OCI-LY3 (cell line): ENCODE results near the gene CRTC3.

ENCODE experiments used
- H2AFZ ChIP-seq: fragments of 200-600, 300-600 bp; shearing (Covaris generic); 2 replicates; pipeline ENCODE4 v1.6.0; 2014; ENCODE audit warnings: antibody characterized with exemption, low read depth, low read length
- H3K27ac ChIP-seq: fragments of 200-600, 300-600 bp; sonication (generic); 2 replicates; pipeline ENCODE4 v1.5.1; 2014; ENCODE audit warnings: mild to moderate bottlenecking, low read length, moderate library complexity, mixed read lengths
- H3K27me3 ChIP-seq: fragments of 200-600, 300-600 bp; sonication (generic); 2 replicates; pipeline ENCODE4 v1.6.1; 2014; ENCODE audit warnings: low read depth, low read length, mixed read lengths
- H3K36me3 ChIP-seq: fragments of 200-600, 300-600 bp; sonication (generic); replicated peaks from 2 replicates; pipeline ENCODE3; 2014; ENCODE audit warnings: low read depth, low read length, mixed read lengths
- H3K4me1 ChIP-seq: fragments of 300-600, 200-600 bp; sonication (generic); 2 replicates; pipeline ENCODE4 v1.6.1; 2014; ENCODE audit warnings: low read length, mixed read lengths
- H3K4me2 ChIP-seq: fragments of 200-600, 300-600 bp; sonication (generic); 2 replicates; pipeline ENCODE4 v1.6.1; 2014; ENCODE audit warnings: low read length, mixed read lengths
- H3K4me3 ChIP-seq: fragments of 300-600, 200-600 bp; sonication (generic); 2 replicates; pipeline ENCODE4 v1.5.1; 2014; ENCODE audit warnings: antibody characterized with exemption, mild to moderate bottlenecking, low read length, moderate library complexity
- H3K79me2 ChIP-seq: fragments of 300-600, 200-600 bp; shearing (Covaris generic); 2 replicates; pipeline ENCODE4 v1.6.1; 2014; ENCODE audit warnings: mild to moderate bottlenecking, low read length, mixed read lengths
- H3K9ac ChIP-seq: fragments of 300-600, 200-600 bp; shearing (Covaris generic); 2 replicates; pipeline ENCODE4 v1.6.0; 2014; ENCODE audit warnings: mild to moderate bottlenecking, low read length, moderate library complexity
- H3K9me3 ChIP-seq: fragments of 200-600, 300-600 bp; shearing (Covaris generic); 2 replicates; pipeline ENCODE4 v1.6.1; 2014; ENCODE audit warnings: low read length, mixed read lengths; ENCODE audit not compliant: insufficient read depth
- H4K20me1 ChIP-seq: fragments of 200-600, 300-600 bp; sonication (generic); 2 replicates; pipeline ENCODE4 v1.6.1; 2016; ENCODE audit warnings: low read length, mixed read lengths; ENCODE audit not compliant: insufficient read depth
- CTCF ChIP-seq: fragments of 200-600, 300-600 bp; sonication (generic); IDR thresholded peaks from 2 replicates; pipeline ENCODE4 v1.5.1; 2014; ENCODE audit warnings: antibody characterized with exemption, low read length, low read depth
- EZH2phosphoT487 ChIP-seq: fragments of 200-600 bp; shearing (Covaris generic); IDR thresholded peaks from 2 replicates; pipeline ENCODE4 v1.6.1; 2018; ENCODE audit warnings: antibody characterized with exemption, mixed run types, low read depth

CRTC3 gene

GRCh38 chr15:90637693-90638092, 108.0 kb downstream of the CRTC3 start:
- Histone ChIP-seq H3K9ac (no peak overlapping the region), H3K79me2 (no peaks in the 10 kb centered on the region), H3K27ac (no peak overlapping the region), H3K36me3 (peaks cover 13% of the 10 kb centered on the region), H3K4me1 (no peaks in the 10 kb centered on the region), H2AFZ (no peak overlapping the region), H3K27me3 (no peaks in the 10 kb centered on the region), H3K4me3 (no peak overlapping the region), H3K9me3 (no peaks in the 10 kb centered on the region), H4K20me1 (no peaks in the 10 kb centered on the region), H3K4me2 (no peak overlapping the region)
- TF ChIP-seq EZH2phosphoT487 = no peak

- Histone ChIP-seq H3K4me1 (no peaks in the 10 kb centered on the region), H3K4me3 (no peak overlapping the region), H4K20me1 (no peaks in the 10 kb centered on the region), H3K27ac (no peak overlapping the region), H3K27me3 (no peaks in the 10 kb centered on the region), H3K36me3 (peaks cover 18% of the 10 kb centered on the region), H3K9me3 (no peaks in the 10 kb centered on the region), H3K4me2 (no peak overlapping the region), H2AFZ (no peak overlapping the region), H3K79me2 (no peaks in the 10 kb centered on the region), H3K9ac (no peak overlapping the region)
- TF ChIP-seq EZH2phosphoT487 (no peak), CTCF (no peak)
These were observed 108.5 kb downstream of the CRTC3 start for GRCh38 chr15:90638201-90638691.

- H4K20me1 ChIP-seq = no peaks in the 10 kb centered on the region
- no peaks in the 10 kb centered on the region for H3K27me3 ChIP-seq
- H2AFZ ChIP-seq = no peak overlapping the region
- H3K9ac ChIP-seq = no peak overlapping the region
- no peak overlapping the region for H3K27ac ChIP-seq
- H3K79me2 ChIP-seq = no peaks in the 10 kb centered on the region
- TF ChIP-seq CTCF (no peak), EZH2phosphoT487 (no peak)
- no peaks in the 10 kb centered on the region for H3K4me1 ChIP-seq
- no peak overlapping the region for H3K4me2 ChIP-seq
- H3K4me3 ChIP-seq = no peak overlapping the region
- H3K36me3 ChIP-seq = peaks cover 19% of the 10 kb centered on the region
- no peaks in the 10 kb centered on the region for H3K9me3 ChIP-seq
These were observed 109.2 kb downstream of the CRTC3 start for GRCh38 chr15:90638963-90639362.

GRCh38 chr15:90640862-90641261, 111.1 kb downstream of the CRTC3 start:
- TF ChIP-seq CTCF = no peak
- Histone ChIP-seq H3K9me3 (no peaks in the 10 kb centered on the region), H3K4me3 (no peak overlapping the region), H3K9ac (no peak overlapping the region), H3K27ac (no peak overlapping the region), H3K79me2 (no peaks in the 10 kb centered on the region), H3K27me3 (no peaks in the 10 kb centered on the region), H2AFZ (no peak overlapping the region), H3K4me1 (no peaks in the 10 kb centered on the region), H3K4me2 (no peak overlapping the region), H3K36me3 (peaks cover 19% of the 10 kb centered on the region), H4K20me1 (no peaks in the 10 kb centered on the region)
